ENCODE measurements around the gene ATP2B1. TPM values are rescaled to one million over a fixed set of nuclear protein-coding genes. Genes with fewer than 3 reads are reported as not detected.
"Not testable (repeated sequence)": the region's sequence is repeated elsewhere in the genome, so short reads cannot be mapped to it uniquely, and the experiment has no call there.

The ATP2B1 gene
- polyA plus RNA-seq (2012; ENCODE audit: insufficient read depth, insufficient read length), result 7.4 TPM

- peak; percentile 30 for DNase-seq (ENCODE audit: low read depth, low spot score)
- H3K4me3 ChIP-seq (ENCODE audit: low read length), result peak within 1 kb of the TSS; percentile 65
These were observed at the start of gene ATP2B1 for GRCh38 chr12:89708565-89709156. Gene ATP2B1 (minus strand): TSS chr12:89708838. CDS start chr12:89655886, 52,952 bp downstream.

DNA sequence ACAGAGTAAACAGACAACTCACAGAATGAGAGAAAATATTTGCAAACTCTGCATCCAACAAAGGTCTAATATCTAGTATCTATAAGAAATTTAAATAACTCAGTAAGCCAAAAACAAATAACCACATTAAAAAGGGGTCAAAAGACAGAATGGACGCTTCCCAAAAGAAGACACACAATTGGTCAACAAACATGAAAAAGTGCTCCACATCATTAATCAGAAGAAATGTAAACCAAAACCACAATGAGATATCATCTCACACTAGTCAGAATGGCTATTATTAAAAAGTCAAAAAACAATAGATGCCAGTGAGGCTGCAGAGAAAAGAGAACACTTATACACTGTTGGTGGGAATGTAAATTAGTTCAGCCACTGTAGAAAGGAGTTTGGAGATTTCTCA is 49.3 kb upstream of the ATP2B1 start:
- H3K4me3 ChIP-seq (ENCODE audit: low read length); DNase-seq (ENCODE audit: low read depth, low spot score): not testable (repeated sequence)

GRCh38 chr12:89756585-89757398 is 48.2 kb upstream of the ATP2B1 start:
- H3K4me3 ChIP-seq (ENCODE audit: low read length), result no peak overlapping the region
- peak; percentile 61 for DNase-seq (ENCODE audit: low read depth, low spot score)

- DNase-seq (ENCODE audit: low read depth, low spot score), result no peak
These were observed 47.6 kb upstream of the ATP2B1 start for GRCh38 chr12:89756194-89756584.

GRCh38 chr12:89753997-89754396 is 45.4 kb upstream of the ATP2B1 start:
- H3K4me3 ChIP-seq (ENCODE audit: low read length), result no peak overlapping the region
- no peak for DNase-seq (ENCODE audit: low read depth, low spot score)

More at GRCh38 chr12:89756194-89756584, 47.6 kb upstream of the ATP2B1 start:
- no peak overlapping the region for H3K4me3 ChIP-seq (ENCODE audit: low read length)

DNA sequence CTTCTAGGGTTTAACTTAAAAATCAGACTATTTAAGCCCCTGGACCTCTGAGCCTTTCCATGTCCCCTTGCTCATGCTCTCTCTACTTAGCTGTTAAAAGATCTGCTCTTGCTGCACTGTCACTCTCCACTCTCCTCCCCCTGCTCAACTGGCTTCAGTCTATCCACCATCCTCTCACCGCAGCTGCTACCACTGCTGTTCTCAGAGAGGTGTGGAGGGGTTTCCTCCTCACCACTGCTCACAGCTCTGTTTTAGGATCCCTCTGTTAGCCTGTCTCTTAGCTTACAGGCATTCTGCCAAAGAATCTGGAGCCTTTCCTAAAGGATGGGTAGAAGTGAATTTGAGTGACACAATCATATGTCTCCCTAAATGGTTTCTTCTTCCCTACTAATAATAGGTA is 43.7 kb upstream of the ATP2B1 start:
- H3K4me3 ChIP-seq (ENCODE audit: low read length), result no peak overlapping the region
- DNase-seq (ENCODE audit: low read depth, low spot score), result peak; percentile 58

- DNase-seq (ENCODE audit: low read depth, low spot score), result no peak
- H3K4me3 ChIP-seq (ENCODE audit: low read length), result no peak overlapping the region
These were observed 42.0 kb upstream of the ATP2B1 start for GRCh38 chr12:89750389-89751351.

DNA sequence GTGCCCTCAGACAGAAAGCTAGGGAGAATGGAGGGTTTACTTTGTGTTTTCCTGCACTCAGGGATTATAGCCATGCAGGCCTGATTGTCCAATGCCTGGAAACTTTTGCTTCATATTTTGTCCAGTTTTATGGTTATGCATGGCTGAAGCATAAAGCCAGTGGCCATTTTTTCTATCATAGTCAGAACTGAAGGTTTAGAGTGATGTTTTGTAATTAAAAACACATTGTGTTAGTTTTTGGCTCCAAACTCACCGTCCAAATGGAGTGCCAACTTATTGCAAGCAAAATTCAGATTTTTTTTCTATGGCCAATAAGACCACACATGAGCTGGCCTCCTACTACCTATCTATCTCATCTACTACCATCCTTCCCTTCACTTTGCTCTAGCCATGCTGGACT is 40.2 kb upstream of the ATP2B1 start:
- H3K4me3 ChIP-seq (ENCODE audit: low read length), result no peak overlapping the region
- no peak for DNase-seq (ENCODE audit: low read depth, low spot score)

GRCh38 chr12:89745286-89745685 is 36.6 kb upstream of the ATP2B1 start:
- no peak for DNase-seq (ENCODE audit: low read depth, low spot score)
- no peak overlapping the region for H3K4me3 ChIP-seq (ENCODE audit: low read length)

DNA sequence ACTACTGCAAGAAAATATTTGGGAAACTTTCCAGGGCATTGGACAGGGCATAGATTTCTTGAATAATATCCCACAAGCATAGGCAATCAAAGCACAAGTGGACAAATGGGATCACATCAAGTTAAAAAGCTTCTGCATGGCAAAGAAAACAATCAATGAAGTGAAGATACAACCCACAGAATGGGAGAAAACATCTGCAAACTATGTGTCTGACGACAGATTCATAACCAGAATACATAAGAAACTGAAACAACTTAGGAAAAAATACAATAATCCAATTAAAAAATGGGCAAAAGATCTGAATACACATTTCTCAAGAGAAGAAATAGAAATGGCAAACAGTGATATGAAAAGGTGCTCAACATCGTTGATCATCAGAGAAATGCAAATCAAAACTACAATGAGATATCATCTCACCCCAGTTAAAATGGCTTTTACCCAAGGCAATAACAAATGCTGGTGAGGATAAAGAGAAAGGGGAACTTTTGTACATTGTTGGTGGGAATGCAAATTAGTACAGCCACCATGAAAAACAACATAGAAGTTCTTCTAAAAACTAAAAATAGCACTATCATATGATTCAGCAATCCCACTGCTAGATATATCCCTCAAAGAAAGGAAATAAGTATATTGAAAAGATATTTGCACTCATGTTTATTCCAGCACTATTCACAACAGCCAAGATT is 33.8 kb upstream of the ATP2B1 start:
- no peak overlapping the region for H3K4me3 ChIP-seq (ENCODE audit: low read length)
- DNase-seq (ENCODE audit: low read depth, low spot score), result no peak

GRCh38 chr12:89740943-89741342 is 32.3 kb upstream of the ATP2B1 start:
- H3K4me3 ChIP-seq (ENCODE audit: low read length), result no peak overlapping the region
- no peak for DNase-seq (ENCODE audit: low read depth, low spot score)

GRCh38 chr12:89736995-89737394 is 28.4 kb upstream of the ATP2B1 start:
- no peak for DNase-seq (ENCODE audit: low read depth, low spot score)
- no peak overlapping the region for H3K4me3 ChIP-seq (ENCODE audit: low read length)

- DNase-seq (ENCODE audit: low read depth, low spot score), result peak; percentile 85
- H3K4me3 ChIP-seq (ENCODE audit: low read length), result no peak overlapping the region
These were observed 25.1 kb upstream of the ATP2B1 start for GRCh38 chr12:89733579-89734201.

DNA sequence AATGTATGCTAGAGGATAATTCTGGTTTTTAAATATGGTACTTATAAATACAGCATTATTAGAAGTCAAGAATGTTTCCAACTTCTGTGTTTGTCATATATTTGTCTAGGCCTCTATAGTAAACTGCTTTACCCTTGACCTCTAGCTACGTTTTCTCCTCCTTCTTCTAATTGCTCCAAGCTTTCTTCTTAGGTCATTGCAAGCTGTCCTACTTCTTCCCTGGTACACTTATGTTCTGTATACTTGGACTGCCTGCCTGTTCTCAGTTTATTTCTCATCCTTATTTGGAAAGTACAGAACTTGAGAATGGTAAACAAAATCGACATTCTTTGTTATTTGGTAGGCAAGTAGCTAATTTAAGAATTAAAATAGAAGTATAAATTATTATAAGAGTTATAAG is 23.9 kb upstream of the ATP2B1 start:
- DNase-seq (ENCODE audit: low read depth, low spot score), result no peak

GRCh38 chr12:89731614-89732013 is 23.0 kb upstream of the ATP2B1 start:
- H3K4me3 ChIP-seq (ENCODE audit: low read length), result no peak overlapping the region
- no peak for DNase-seq (ENCODE audit: low read depth, low spot score)

More for the DNA sequence above, 23.9 kb upstream of the ATP2B1 start:
- H3K4me3 ChIP-seq (ENCODE audit: low read length), result no peak overlapping the region

DNA sequence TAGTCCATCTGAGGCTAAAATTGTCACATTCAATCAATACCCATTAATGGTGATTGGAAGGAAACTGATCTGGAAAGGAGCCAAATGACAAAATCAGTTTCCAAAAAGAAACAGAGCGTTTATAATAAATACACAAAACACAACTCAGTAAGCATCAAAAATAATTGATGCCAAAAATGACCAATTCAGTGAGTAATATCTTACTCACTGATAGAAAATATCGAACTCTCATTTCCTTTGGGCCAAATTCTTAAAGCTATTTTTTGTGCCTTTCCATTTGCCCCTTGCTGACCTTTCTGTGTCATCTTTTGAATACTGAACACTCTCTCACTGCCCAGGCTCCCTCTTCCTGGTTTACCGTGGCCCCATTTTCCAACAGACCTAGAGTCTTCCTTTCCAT is 22.5 kb upstream of the ATP2B1 start:
- no peak for DNase-seq (ENCODE audit: low read depth, low spot score)
- H3K4me3 ChIP-seq (ENCODE audit: low read length), result no peak overlapping the region

- H3K4me3 ChIP-seq (ENCODE audit: low read length), result no peak overlapping the region
- no peak for DNase-seq (ENCODE audit: low read depth, low spot score)
These were observed 21.4 kb upstream of the ATP2B1 start for GRCh38 chr12:89729946-89730459.

DNA sequence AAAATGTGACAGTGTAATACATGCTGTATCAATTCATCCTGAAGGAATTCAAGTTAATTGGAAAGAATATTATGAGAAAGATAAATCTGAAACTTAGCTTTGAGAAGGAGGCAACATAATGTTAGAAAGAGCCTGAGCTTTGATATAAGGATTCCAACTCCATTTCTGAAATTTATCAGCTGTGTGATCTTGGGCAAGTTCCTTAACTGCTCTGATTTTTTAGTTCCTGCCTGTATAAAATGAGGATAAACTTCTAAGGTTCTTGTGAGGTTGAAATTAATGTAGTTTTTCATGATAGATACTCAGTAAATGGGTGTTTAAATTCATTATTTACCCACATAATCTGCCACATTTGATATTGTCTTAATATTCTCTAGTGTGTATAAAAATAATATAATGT is 14.6 kb upstream of the ATP2B1 start:
- DNase-seq (ENCODE audit: low read depth, low spot score), result no peak
- H3K4me3 ChIP-seq (ENCODE audit: low read length), result no peak overlapping the region
